HG02885 (cell line): ENCODE measurements around the gene MAPK1IP1L.

Experiments
- ATAC-seq: cut with Tn5 transposase; IDR thresholded peaks from one replicate; pipeline ENCODE4 v1.9.1; 2021; ENCODE audit warnings: mild to moderate bottlenecking; ENCODE audit not compliant: unreplicated experiment, poor library complexity

Gene MAPK1IP1L

GRCh38 chr14:55092341-55092740 is 40.9 kb downstream of the MAPK1IP1L start:
- ATAC-seq: no peak

GRCh38 chr14:55094292-55095157 is 43.1 kb downstream of the MAPK1IP1L start:
- no peak for ATAC-seq

GRCh38 chr14:55097881-55098560 is 46.6 kb downstream of the MAPK1IP1L start:
- peak; percentile 74 for ATAC-seq

- no peak for ATAC-seq
Measured at GRCh38 chr14:55098561-55098898, 47.1 kb downstream of the MAPK1IP1L start.

- no peak for ATAC-seq
Measured at GRCh38 chr14:55099756-55100155, 48.3 kb downstream of the MAPK1IP1L start.

- ATAC-seq: no peak
Measured at GRCh38 chr14:55101698-55102097, 50.3 kb downstream of the MAPK1IP1L start.

GRCh38 chr14:55102141-55102621 is 50.7 kb downstream of the MAPK1IP1L start:
- ATAC-seq: peak; percentile 60

- ATAC-seq: peak; percentile 36
Measured at GRCh38 chr14:55103005-55103640, 51.7 kb downstream of the MAPK1IP1L start.

GRCh38 chr14:55103971-55104954 is 52.8 kb downstream of the MAPK1IP1L start:
- no peak for ATAC-seq

- ATAC-seq: no peak
Measured at GRCh38 chr14:55105991-55106390, 54.5 kb downstream of the MAPK1IP1L start.

GRCh38 chr14:55107766-55108554 is 56.5 kb downstream of the MAPK1IP1L start:
- peak; percentile 73 for ATAC-seq

- ATAC-seq: no peak
Measured at GRCh38 chr14:55109836-55110235, 58.4 kb downstream of the MAPK1IP1L start.

GRCh38 chr14:55111122-55111708 is 59.8 kb downstream of the MAPK1IP1L start:
- no peak for ATAC-seq

- no peak for ATAC-seq
Measured at GRCh38 chr14:55114720-55115119, 63.3 kb downstream of the MAPK1IP1L start.

GRCh38 chr14:55115460-55115859 is 64.0 kb downstream of the MAPK1IP1L start:
- ATAC-seq: no peak

GRCh38 chr14:55115861-55116245 is 64.4 kb downstream of the MAPK1IP1L start:
- ATAC-seq: no peak

- no peak for ATAC-seq
Measured at GRCh38 chr14:55116246-55117030, 65.0 kb downstream of the MAPK1IP1L start.

GRCh38 chr14:55117803-55118441 is 66.5 kb downstream of the MAPK1IP1L start:
- ATAC-seq: no peak
